H9 (cell line): ENCODE results near the gene TMEM181. TPM values are rescaled to one million over a fixed set of nuclear protein-coding genes. Genes with fewer than 3 reads are reported as not detected.

Experiments used
- DNase-seq: peaks from one replicate; pipeline ENCODE4 v3.0.0-alpha.2; 2017
- H2AFZ ChIP-seq: one replicate; pipeline ENCODE4 v1.6.1; 2013; ENCODE audit warnings: mild to moderate bottlenecking, low read length, control low read depth, moderate library complexity
- H2AK5ac ChIP-seq: 2 replicates; pipeline ENCODE4 v1.6.1; 2013; ENCODE audit warnings: low read length, control low read depth, mixed read lengths; ENCODE audit not compliant: insufficient read length
- H2BK120ac ChIP-seq: one replicate; pipeline ENCODE4 v1.6.1; 2013; ENCODE audit warnings: low read depth, mild to moderate bottlenecking, low read length, control low read depth, inconsistent platforms; ENCODE audit not compliant: poor library complexity, severe bottlenecking
- H2BK12ac ChIP-seq: 2 replicates; pipeline ENCODE4 v1.6.1; 2013; ENCODE audit warnings: low read length, control low read depth, mixed read lengths, low read depth; ENCODE audit not compliant: insufficient read length
- H2BK15ac ChIP-seq: 2 replicates; pipeline ENCODE4 v1.6.1; 2013; ENCODE audit warnings: low read depth, low read length, control low read depth
- H2BK20ac ChIP-seq: one replicate; pipeline ENCODE4 v1.6.1; 2013; ENCODE audit warnings: low read depth, mild to moderate bottlenecking, low read length, control low read depth, inconsistent platforms; ENCODE audit not compliant: poor library complexity, severe bottlenecking
- H2BK5ac ChIP-seq: 2 replicates; pipeline ENCODE4 v1.6.1; 2013; ENCODE audit warnings: low read length, control low read depth, mixed read lengths; ENCODE audit not compliant: insufficient read length
- H3K14ac ChIP-seq: 2 replicates; pipeline ENCODE4 v1.6.1; 2013; ENCODE audit warnings: low read length, control low read depth; ENCODE audit not compliant: insufficient read depth
- H3K18ac ChIP-seq: 2 replicates; pipeline ENCODE4 v1.6.1; 2013; ENCODE audit warnings: low read depth, mild to moderate bottlenecking, mixed read lengths, low read length, control low read depth; ENCODE audit not compliant: insufficient read length
- H3K23ac ChIP-seq: 2 replicates; pipeline ENCODE4 v1.6.1; 2013; ENCODE audit warnings: low read length, control low read depth, mixed read lengths, low read depth; ENCODE audit not compliant: insufficient read length
- H3K23me2 ChIP-seq: 2 replicates; pipeline ENCODE4 v1.6.1; 2013; ENCODE audit warnings: low read depth, mild to moderate bottlenecking, mixed read lengths, low read length, control low read depth; ENCODE audit not compliant: insufficient read length, poor library complexity, severe bottlenecking
- H3K27ac ChIP-seq: 2 replicates; pipeline ENCODE4 v1.5.1; 2013; ENCODE audit warnings: low read length, control low read depth, mixed read lengths, low read depth; ENCODE audit not compliant: insufficient read length
- H3K27me3 ChIP-seq: 2 replicates; pipeline ENCODE4 v1.6.1; 2013; ENCODE audit warnings: low read length, control low read depth, inconsistent platforms; ENCODE audit not compliant: insufficient read depth
- H3K4ac ChIP-seq: 2 replicates; pipeline ENCODE4 v1.6.1; 2013; ENCODE audit warnings: low read depth, mild to moderate bottlenecking, control low read depth, inconsistent platforms, low read length, moderate library complexity
- H3K4me1 ChIP-seq: 2 replicates; pipeline ENCODE4 v1.6.1; 2013; ENCODE audit warnings: low read length, control low read depth, inconsistent platforms; ENCODE audit not compliant: insufficient read depth
- H3K4me2 ChIP-seq: 2 replicates; pipeline ENCODE4 v1.6.1; 2013; ENCODE audit warnings: low read length, control low read depth, mixed read lengths; ENCODE audit not compliant: insufficient read length, insufficient read depth
- H3K56ac ChIP-seq: 2 replicates; pipeline ENCODE4 v1.6.1; 2013; ENCODE audit warnings: low read depth, mild to moderate bottlenecking, mixed read lengths, low read length, control low read depth; ENCODE audit not compliant: insufficient read length
- H3K79me1 ChIP-seq: 2 replicates; pipeline ENCODE4 v1.6.1; 2013; ENCODE audit warnings: low read depth, mild to moderate bottlenecking, moderate library complexity, low read length, control low read depth, inconsistent platforms; ENCODE audit not compliant: insufficient read depth, poor library complexity, severe bottlenecking
- H3K79me2 ChIP-seq: 2 replicates; pipeline ENCODE4 v1.6.1; 2013; ENCODE audit warnings: low read length, control low read depth, inconsistent platforms; ENCODE audit not compliant: insufficient read depth
- H3K9ac ChIP-seq: 2 replicates; pipeline ENCODE4 v1.6.1; 2013; ENCODE audit warnings: low read length, control low read depth, mixed read lengths; ENCODE audit not compliant: insufficient read length; ENCODE audit errors: extremely low read depth
- H3K9me3 ChIP-seq: one replicate; pipeline ENCODE4 v1.6.1; 2013; ENCODE audit warnings: low read depth, low read length, inconsistent platforms; ENCODE audit not compliant: control insufficient read depth
- H3T11ph ChIP-seq: one replicate; pipeline ENCODE4 v1.6.1; 2013; ENCODE audit warnings: mild to moderate bottlenecking, low read length, control low read depth, inconsistent platforms
- H4K20me1 ChIP-seq: one replicate; pipeline ENCODE4 v1.6.1; 2013; ENCODE audit not compliant: control insufficient read depth, insufficient read length, insufficient read depth
- H4K5ac ChIP-seq: 2 replicates; pipeline ENCODE4 v1.6.1; 2013; ENCODE audit warnings: low read depth, mild to moderate bottlenecking, mixed read lengths, low read length, control low read depth; ENCODE audit not compliant: insufficient read length
- H4K8ac ChIP-seq: replicated peaks from 2 replicates; pipeline ENCODE4 v1.6.1; 2013; ENCODE audit warnings: low read length, control low read depth, mixed read lengths, low read depth; ENCODE audit not compliant: insufficient read length
- H4K91ac ChIP-seq: 2 replicates; pipeline ENCODE4 v1.6.1; 2013; ENCODE audit warnings: low read depth, mild to moderate bottlenecking, moderate library complexity, mixed read lengths, low read length, control low read depth; ENCODE audit not compliant: insufficient read length
- H3K27ac Mint-ChIP-seq, 3 experiments: 2 replicates in 2 of 3; 3 replicates in 1 of 3; pipeline ENCODE4 v1.8.0; 2020 to 2021; ENCODE audit warnings: mixed read lengths in 3 of 3, mild to moderate bottlenecking in 1 of 3, moderate library complexity in 1 of 3
- H3K27me3 Mint-ChIP-seq: 2 replicates; pipeline ENCODE4 v1.8.0; 2021; ENCODE audit warnings: low read depth, mild to moderate bottlenecking, moderate library complexity, mixed read lengths
- H3K36me3 Mint-ChIP-seq, 3 experiments: 2 replicates in 2 of 3; 3 replicates in 1 of 3; pipeline ENCODE4 v1.8.0; 2020 to 2021; ENCODE audit warnings: low read depth in 3 of 3, mixed read lengths in 3 of 3; ENCODE audit not compliant: insufficient read depth in 1 of 3
- H3K4me1 Mint-ChIP-seq, 2 experiments: 2 replicates each; pipeline ENCODE4 v1.8.0; 2020; ENCODE audit warnings: mixed read lengths in 2 of 2
- H3K4me3 Mint-ChIP-seq, 2 experiments: 2 replicates in 1 of 2; 3 replicates in 1 of 2; pipeline ENCODE4 v1.8.0; 2020 to 2021; ENCODE audit warnings: mild to moderate bottlenecking in 2 of 2, mixed read lengths in 2 of 2, moderate library complexity in 1 of 2
- H3K9me3 Mint-ChIP-seq, 2 experiments: 2 replicates in 1 of 2; 3 replicates in 1 of 2; pipeline ENCODE4 v1.8.0; 2020; ENCODE audit warnings: mild to moderate bottlenecking in 2 of 2, mixed read lengths in 2 of 2, moderate library complexity in 1 of 2
- WGBS: extraction: QIAGEN DNeasy Blood & Tissue Kit; methylation state at CpG from one replicate; pipeline ENCODE4 v1.1.7; 2013; ENCODE audit warnings: missing lambda C conversion rate, low lambda C conversion rate, mixed read lengths; ENCODE audit not compliant: insufficient read length; ENCODE audit errors: extremely low coverage; 5-methylcytosine and 5-hydroxymethylcytosine counted together
- total RNA-seq: library from RNA; stranded (reverse); gene quantifications from 2 replicates; pipeline ENCODE4 v1.2.1, GENCODE V29; 2021
- TF ChIP-seq, protein P1 (sequence below): fragments of 200-600 bp; sonication (generic); conservative IDR thresholded peaks from 3 replicates; pipeline ENCODE4 v1.8.0; 2021; ENCODE audit warnings: antibody characterized with exemption, mild to moderate bottlenecking

Gene TMEM181
- total RNA-seq, 1 experiment from 2014 or later: 24.4 TPM

DNA sequence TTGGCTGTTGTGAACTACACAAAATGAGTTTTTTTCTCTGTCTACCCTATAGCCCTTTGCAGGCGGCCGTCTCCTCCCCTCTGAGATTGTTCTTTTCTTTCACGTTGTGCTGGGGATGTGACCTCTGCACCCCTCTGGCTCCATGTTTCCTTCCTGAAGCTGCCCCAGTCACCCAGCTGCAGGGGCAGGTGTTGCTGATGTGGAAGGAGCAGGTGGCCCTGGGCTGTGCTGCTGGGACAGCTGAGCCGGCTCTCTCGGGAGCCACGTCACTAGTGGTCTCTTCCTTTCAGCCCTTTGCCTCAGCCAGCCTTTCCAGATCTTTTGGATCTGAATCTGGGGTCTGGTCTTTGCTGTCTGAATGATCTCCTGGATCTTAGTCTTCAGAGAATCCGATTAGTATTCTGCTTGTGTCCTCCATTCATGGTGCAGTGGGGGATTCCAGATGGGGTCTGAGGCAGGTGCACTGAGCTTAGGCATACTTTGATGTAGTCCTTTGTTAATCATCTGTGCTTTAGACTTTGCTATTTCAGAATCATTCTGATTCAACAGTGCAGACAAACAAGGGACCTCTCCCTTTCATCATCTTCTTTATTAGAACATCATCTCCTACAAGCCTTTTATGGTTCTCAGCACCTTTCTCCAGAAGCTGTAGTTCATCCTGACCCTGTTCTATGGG, 31.4 kb downstream of the TMEM181 start:
- Histone ChIP-seq H2BK20ac (no peak overlapping the region), H3K79me2 (no peaks in the 10 kb centered on the region), H2BK12ac (no peak overlapping the region), H3K4me1 (no peaks in the 10 kb centered on the region), H3K4ac (no peak overlapping the region), H4K8ac (no peak overlapping the region), H3T11ph (no peak overlapping the region), H3K4me2 (no peak overlapping the region), H3K23me2 (no peaks in the 10 kb centered on the region), H3K18ac (no peak overlapping the region), H2BK5ac (no peak overlapping the region), H4K20me1 (no peaks in the 10 kb centered on the region), H3K27me3 (no peaks in the 10 kb centered on the region), H3K79me1 (no peaks in the 10 kb centered on the region), H3K9me3 (no peaks in the 10 kb centered on the region), H3K9ac (no peak overlapping the region), H2BK120ac (no peak overlapping the region), H4K5ac (no peak overlapping the region), H2AFZ (no peak overlapping the region), H4K91ac (no peak overlapping the region), H2BK15ac (no peak overlapping the region), H2AK5ac (no peak overlapping the region), H3K56ac (no peak overlapping the region), H3K23ac (no peak overlapping the region), H3K14ac (no peak overlapping the region), H3K27ac (no peak overlapping the region)
- H3K27me3 Mint-ChIP-seq: no peaks in the 10 kb centered on the region
- no peak for DNase-seq
- no CpG with 5 or more reads among the region's 7 CpGs for WGBS
- TF ChIP-seq, protein P1, sequence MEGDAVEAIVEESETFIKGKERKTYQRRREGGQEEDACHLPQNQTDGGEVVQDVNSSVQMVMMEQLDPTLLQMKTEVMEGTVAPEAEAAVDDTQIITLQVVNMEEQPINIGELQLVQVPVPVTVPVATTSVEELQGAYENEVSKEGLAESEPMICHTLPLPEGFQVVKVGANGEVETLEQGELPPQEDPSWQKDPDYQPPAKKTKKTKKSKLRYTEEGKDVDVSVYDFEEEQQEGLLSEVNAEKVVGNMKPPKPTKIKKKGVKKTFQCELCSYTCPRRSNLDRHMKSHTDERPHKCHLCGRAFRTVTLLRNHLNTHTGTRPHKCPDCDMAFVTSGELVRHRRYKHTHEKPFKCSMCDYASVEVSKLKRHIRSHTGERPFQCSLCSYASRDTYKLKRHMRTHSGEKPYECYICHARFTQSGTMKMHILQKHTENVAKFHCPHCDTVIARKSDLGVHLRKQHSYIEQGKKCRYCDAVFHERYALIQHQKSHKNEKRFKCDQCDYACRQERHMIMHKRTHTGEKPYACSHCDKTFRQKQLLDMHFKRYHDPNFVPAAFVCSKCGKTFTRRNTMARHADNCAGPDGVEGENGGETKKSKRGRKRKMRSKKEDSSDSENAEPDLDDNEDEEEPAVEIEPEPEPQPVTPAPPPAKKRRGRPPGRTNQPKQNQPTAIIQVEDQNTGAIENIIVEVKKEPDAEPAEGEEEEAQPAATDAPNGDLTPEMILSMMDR: no peak
- H3K4me3 Mint-ChIP-seq: no peak overlapping the region
- no peaks in the 10 kb centered on the region for H3K4me1 Mint-ChIP-seq
- H3K36me3 Mint-ChIP-seq: peaks cover 32 to 89% (median 84%) of the 10 kb centered on the region in 3 experiments
- H3K27ac Mint-ChIP-seq: no peak overlapping the region
- H3K9me3 Mint-ChIP-seq: no peaks in the 10 kb centered on the region
